Ovary (tissue), 9 donors: ENCODE measurements around the gene RIF1. TPM values are rescaled to one million over a fixed set of nuclear protein-coding genes. Genes with fewer than 3 reads are reported as not detected.

ENCODE experiments used
- DNase-seq, 5 donors: peaks; one replicate each; pipeline ENCODE4 v3.0.0-alpha.2; 2019 to 2020
- H3K27ac ChIP-seq, 2 donors: fragments of 200-600 bp; one replicate each; pipeline versions ENCODE4 v1.5.1 to v1.8.0; 2019 to 2022
- H3K27me3 ChIP-seq: fragments of 200-600 bp; one replicate; pipeline ENCODE4 v1.8.0; 2022
- H3K36me3 ChIP-seq: fragments of 200-600 bp; sonication (generic); one replicate; pipeline ENCODE4 v1.5.1; 2019
- H3K4me1 ChIP-seq: one replicate; pipeline ENCODE4 v1.8.1; 2013; ENCODE audit warnings: mild to moderate bottlenecking, moderate library complexity; ENCODE audit not compliant: insufficient read depth
- H3K4me3 ChIP-seq: fragments of 200-600 bp; sonication (generic); one replicate; pipeline ENCODE4 v1.5.1; 2017
- H3K9me3 ChIP-seq, 2 donors: fragments of 200-600 bp in 1 of 2; sonication (generic) in 1 of 2; one replicate each; pipeline versions ENCODE4 v1.5.1 to v1.8.1; 2013 to 2019; ENCODE audit warnings: mild to moderate bottlenecking in 1 of 2, moderate library complexity in 1 of 2
- CTCF ChIP-seq, 3 donors: fragments of 450-650 bp in 2 of 3; fragments of 200-600 bp in 1 of 3; IDR thresholded peaks; one replicate each; pipeline versions ENCODE4 v1.5.1 to v1.8.0; 2016 to 2022; ENCODE audit warnings: antibody characterized with exemption in 3 of 3, mild to moderate bottlenecking in 1 of 3
- EP300 ChIP-seq: sonication (generic); formaldehyde crosslinking; IDR thresholded peaks from one replicate; pipeline ENCODE4 v1.6.1; 2017; ENCODE audit warnings: antibody characterized with exemption
- POLR2A ChIP-seq: fragments of 450-650 bp; IDR thresholded peaks from one replicate; pipeline ENCODE4 v1.6.1; 2017; ENCODE audit warnings: antibody characterized with exemption, mild to moderate bottlenecking, moderate library complexity
- WGBS, 3 donors: extraction: QIAGEN DNeasy Blood & Tissue Kit in 1 of 3; methylation state at CpG; one replicate each; pipeline versions ENCODE4 v1.1.5 to v1.1.7; 2013 to 2017; 5-methylcytosine and 5-hydroxymethylcytosine counted together
- intact Hi-C, 4 donors: fragments of 100-400 bp; cut with DNase I; formaldehyde crosslinking; loops; one replicate each; pipeline versions ENCODE4 v1.11.0 to v1.15.1; 2022 to 2023
- polyA plus RNA-seq, 2 donors: library from polyadenylated mRNA; stranded (reverse); fragments of 200-250 nt in 1 of 2; fragments of 350-450 nt in 1 of 2; fragmentation: Illumina TruSeq in 1 of 2; extraction: RNeasy Lipid Tissue Mini Kit (QIAGEN cat#74804) in 1 of 2; gene quantifications; one replicate each; pipeline ENCODE4 v1.2.3, GENCODE V29; 2013 to 2014
- total RNA-seq, 7 donors: library from RNA; depleted of rRNA in 2 of 7; stranded (reverse); fragments of >200 nt in 2 of 7; fragmentation: NEBNext Ultra II Directional in 3 of 7; extraction: Animal tissue kit (Norgen Biotek cat#: 25700) in 3 of 7; gene quantifications; one replicate each; pipeline versions ENCODE4 v1.1.0 to v1.2.4, GENCODE V29; 2016 to 2023
- donor health status: DM: no; HTN: no; CAD: no; lungs with moderate emphysema.
- donor health status: DM: no; HTN: no; CAD: no.
- donor health status: Bipolar disorder and iron deficiency.
- donor health status: DM: yes; HTN: yes; CAD: no.
- donor health status: DM: no; HTN: no; CAD: no.
- donor health status: DM: yes; HTN: yes; CAD: no.

RIF1 gene
- total and polyA plus RNA-seq, 9 donors = 7.3 to 56.1 (median 41.5) TPM

- no peak overlapping the region for H3K27ac ChIP-seq
- DNase-seq = no peak
- 80 to 91% (median 85%) methylated on average over 3 of the region's 3 CpGs for WGBS, 3 donors
- no peaks in the 10 kb centered on the region for H3K4me1 ChIP-seq
- TF ChIP-seq CTCF (IDR thresholded peaks at IDR 0.05) = no peak
- TF ChIP-seq EP300 = no peak
- no peak for TF ChIP-seq POLR2A
- no peaks in the 10 kb centered on the region for H3K36me3 ChIP-seq
- no peaks in the 10 kb centered on the region for H3K9me3 ChIP-seq
- no peaks in the 10 kb centered on the region for H3K27me3 ChIP-seq
- intact Hi-C loops = no loop called here
- H3K4me3 ChIP-seq = no peak overlapping the region
Observed at GRCh38 chr2:151472966-151473365, 63.3 kb downstream of the RIF1 start.

- H3K9me3 ChIP-seq = no peaks in the 10 kb centered on the region
- no peaks in the 10 kb centered on the region for H3K27me3 ChIP-seq
- H3K4me3 ChIP-seq = no peak overlapping the region
- H3K4me1 ChIP-seq = no peaks in the 10 kb centered on the region
- TF ChIP-seq CTCF (IDR thresholded peaks at IDR 0.05) = no peak
- TF ChIP-seq EP300 = no peak
- no peak for TF ChIP-seq POLR2A
- intact Hi-C loops = no loop called here
- no peak overlapping the region for H3K27ac ChIP-seq
- WGBS, 3 donors = 49 to 60% (median 59%) methylated on average over 2 of the region's 2 CpGs
- H3K36me3 ChIP-seq = no peaks in the 10 kb centered on the region
- no peak for DNase-seq
Observed at GRCh38 chr2:151475071-151475470, 65.4 kb downstream of the RIF1 start.

GRCh38 chr2:151476287-151476686, 66.6 kb downstream of the RIF1 start:
- no peak for TF ChIP-seq CTCF (IDR thresholded peaks at IDR 0.05)
- no peak for TF ChIP-seq POLR2A
- TF ChIP-seq EP300 = no peak
- intact Hi-C loops = no loop called here
- 90 to 96% (median 95%) methylated on average over 1 of the region's 1 CpG for WGBS, 3 donors
- H3K36me3 ChIP-seq = no peaks in the 10 kb centered on the region
- no peak overlapping the region for H3K4me3 ChIP-seq
- H3K27ac ChIP-seq = no peak overlapping the region
- H3K4me1 ChIP-seq = no peaks in the 10 kb centered on the region
- H3K9me3 ChIP-seq = no peaks in the 10 kb centered on the region
- H3K27me3 ChIP-seq = no peaks in the 10 kb centered on the region
- no peak for DNase-seq

- no peak for DNase-seq
- no peaks in the 10 kb centered on the region for H3K36me3 ChIP-seq
- intact Hi-C loops = no loop called here
- no peaks in the 10 kb centered on the region for H3K27me3 ChIP-seq
- H3K27ac ChIP-seq = no peak overlapping the region
- H3K4me1 ChIP-seq = no peaks in the 10 kb centered on the region
- H3K9me3 ChIP-seq = no peaks in the 10 kb centered on the region
- WGBS, 3 donors = 96 to 97% (median 96%) methylated on average over 4 of the region's 4 CpGs
- TF ChIP-seq EP300 = no peak
- TF ChIP-seq POLR2A = no peak
- no peak for TF ChIP-seq CTCF (IDR thresholded peaks at IDR 0.05)
- H3K4me3 ChIP-seq = no peak overlapping the region
Observed at GRCh38 chr2:151478011-151478410, 68.3 kb downstream of the RIF1 start.

- DNase-seq = no peak
- Histone ChIP-seq H3K36me3 (no peaks in the 10 kb centered on the region), H3K4me3 (no peak overlapping the region), H3K9me3 (no peaks in the 10 kb centered on the region), H3K27me3 (no peaks in the 10 kb centered on the region), H3K4me1 (no peaks in the 10 kb centered on the region), H3K27ac (no peak overlapping the region)
- 96 to 97% (median 97%) methylated on average over 5 of the region's 5 CpGs for WGBS, 3 donors
- intact Hi-C loops = loop anchor here in 1 of 4 donors (5.0 kb wide), 1 partner anchor 281 kb away; no protein-coding TSS in a partner anchor
- no peak for TF ChIP-seq POLR2A
- TF ChIP-seq EP300 = no peak
- no peak for TF ChIP-seq CTCF (IDR thresholded peaks at IDR 0.05)
Observed at GRCh38 chr2:151481744-151482143, 72.0 kb downstream of the RIF1 start.
